HG03520 (cell line): ENCODE data around the gene NPS.

ENCODE experiments used
- ATAC-seq: cut with Tn5 transposase; IDR thresholded peaks from one replicate; pipeline ENCODE4 v1.9.1; 2021; ENCODE audit warnings: mild to moderate bottlenecking, moderate library complexity; ENCODE audit not compliant: unreplicated experiment

Gene NPS, protein sequence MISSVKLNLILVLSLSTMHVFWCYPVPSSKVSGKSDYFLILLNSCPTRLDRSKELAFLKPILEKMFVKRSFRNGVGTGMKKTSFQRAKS

DNA sequence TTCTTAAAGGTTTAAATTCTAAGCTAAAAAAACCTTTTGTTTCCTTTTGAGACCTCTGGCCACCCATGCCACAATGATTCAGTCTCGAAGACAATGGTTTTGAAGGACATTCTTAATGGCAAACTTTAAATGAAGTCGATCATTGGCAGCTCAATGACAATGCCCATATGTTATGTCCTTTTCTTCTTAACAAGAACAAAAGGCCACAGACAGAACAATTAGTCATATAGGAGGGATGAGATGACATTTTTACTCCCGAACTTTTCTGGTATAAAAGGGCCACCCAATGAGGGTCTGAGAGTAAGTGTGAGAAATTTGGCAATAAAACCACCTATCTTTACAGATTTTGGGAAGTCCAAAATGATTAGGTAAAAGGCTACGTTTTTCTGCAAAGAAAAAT lies at the start of gene NPS:
Gene NPS, plus strand, starts transcription at position 301 of the 400 bp plus-strand sequence. Its CDS starts 60 bp downstream, at position 361.
- ATAC-seq = no peak

GRCh38 chr10:127500127-127500526 lies 49.0 kb upstream of the NPS start:
- no peak for ATAC-seq

DNA sequence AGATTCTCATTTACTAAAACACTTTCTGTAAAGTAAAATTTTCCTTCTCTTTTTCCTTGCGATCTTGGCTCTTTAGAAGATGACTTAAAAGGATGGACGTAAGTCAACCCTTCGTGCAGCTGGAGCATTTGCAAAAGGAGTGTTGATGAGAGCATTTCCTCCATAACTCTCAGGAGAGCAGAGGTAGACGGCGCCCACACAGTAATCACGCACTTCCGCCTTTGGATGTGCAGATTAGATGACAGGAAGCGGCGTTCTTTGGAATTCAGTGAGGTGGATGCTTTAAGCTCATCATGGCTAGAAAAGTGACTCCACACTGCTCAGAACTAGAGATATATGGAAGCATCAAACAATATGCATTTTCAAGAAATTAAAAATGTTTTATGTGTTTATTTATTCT lies 43.0 kb upstream of the NPS start:
- no peak for ATAC-seq

GRCh38 chr10:127522298-127522697 lies 26.8 kb upstream of the NPS start:
- ATAC-seq = no peak

- ATAC-seq = no peak
Measured at GRCh38 chr10:127523476-127523875, 25.6 kb upstream of the NPS start.

- ATAC-seq = no peak
Measured at GRCh38 chr10:127524229-127524628, 24.9 kb upstream of the NPS start.

- no peak for ATAC-seq
Measured at GRCh38 chr10:127524908-127525665, 24.0 kb upstream of the NPS start.

GRCh38 chr10:127525686-127526085 lies 23.4 kb upstream of the NPS start:
- no peak for ATAC-seq

- ATAC-seq = no peak
Measured at GRCh38 chr10:127526161-127526560, 22.9 kb upstream of the NPS start.

GRCh38 chr10:127527320-127527719 lies 21.8 kb upstream of the NPS start:
- no peak for ATAC-seq

- no peak for ATAC-seq
Measured at GRCh38 chr10:127527891-127528290, 21.2 kb upstream of the NPS start.

- ATAC-seq = no peak
Measured at GRCh38 chr10:127532193-127532592, 16.9 kb upstream of the NPS start.

- no peak for ATAC-seq
Measured at GRCh38 chr10:127532659-127533058, 16.4 kb upstream of the NPS start.

DNA sequence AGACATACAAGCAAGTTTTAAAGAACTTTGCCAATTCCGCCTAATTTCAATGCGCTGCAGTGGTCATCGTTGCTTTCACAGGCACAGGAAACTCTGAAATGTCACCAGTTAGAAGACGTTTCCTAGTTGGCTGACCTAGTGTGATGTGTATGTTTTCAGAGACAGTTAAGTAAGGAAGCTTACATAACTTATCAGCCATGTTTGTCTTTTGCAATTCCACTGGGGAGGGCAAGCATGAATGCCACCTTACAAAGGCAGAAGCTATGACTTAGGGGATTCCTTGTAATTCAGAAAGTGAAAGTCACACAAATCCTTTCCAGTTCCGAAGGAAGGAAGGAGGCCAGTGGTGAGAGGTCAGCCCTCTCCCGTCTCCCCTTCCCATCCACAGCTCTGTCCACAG lies 15.0 kb upstream of the NPS start:
- ATAC-seq = no peak

DNA sequence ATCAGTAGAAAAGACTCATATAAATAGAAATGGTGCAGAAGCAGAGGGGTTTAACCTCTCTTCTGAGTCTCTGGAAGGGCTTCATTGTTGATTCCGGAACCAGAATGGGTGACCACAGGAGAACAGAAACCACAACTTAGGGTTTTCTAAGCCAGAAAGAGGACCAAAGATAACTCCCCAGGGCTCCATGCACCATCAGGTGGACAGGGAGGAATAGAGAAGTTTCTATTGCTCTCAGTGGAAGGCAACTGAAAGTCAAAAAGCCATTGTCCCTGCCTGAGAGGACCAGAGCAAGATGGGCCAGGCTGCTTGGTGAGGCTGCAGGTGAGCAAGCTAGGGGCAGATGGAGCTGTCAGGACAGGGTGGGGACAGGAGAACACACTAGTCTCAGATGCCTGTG lies 14.6 kb upstream of the NPS start:
- no peak for ATAC-seq

DNA sequence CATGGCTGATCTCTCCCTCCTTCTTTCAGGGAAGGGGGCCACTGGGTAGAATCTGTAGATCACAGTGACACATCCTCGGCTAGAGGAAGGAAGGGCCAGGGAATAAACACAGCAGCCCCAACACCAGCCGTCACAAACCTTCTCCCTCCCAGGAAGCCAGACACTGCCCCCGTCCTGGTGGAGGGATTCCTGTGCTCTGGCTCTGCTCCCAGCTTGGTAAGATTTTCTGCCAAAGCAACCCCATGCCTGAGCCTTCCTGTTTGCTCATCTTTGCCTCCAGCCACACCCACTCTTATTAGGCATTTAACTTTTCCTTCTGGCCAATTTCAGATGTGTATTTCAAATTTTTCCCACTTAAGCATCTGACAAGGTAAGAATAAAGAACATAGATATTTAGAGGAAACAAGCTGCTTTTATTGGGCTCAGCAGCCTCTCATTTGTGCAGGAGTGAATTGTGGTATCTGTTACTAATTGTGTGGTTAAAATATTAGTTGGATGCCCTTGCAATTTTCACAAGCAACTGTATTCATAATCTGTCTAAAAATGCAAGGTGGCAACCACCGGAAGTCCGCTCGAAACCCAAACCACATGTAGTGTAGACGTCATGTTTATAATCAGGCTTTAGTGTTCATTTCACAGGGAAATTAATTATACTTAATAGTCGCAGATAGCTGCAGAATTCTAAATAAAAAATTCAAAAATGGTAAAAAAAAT lies 13.2 kb upstream of the NPS start:
- ATAC-seq = no peak

- ATAC-seq = no peak
Measured at GRCh38 chr10:127536972-127537760, 11.9 kb upstream of the NPS start.

GRCh38 chr10:127537924-127538323 lies 11.2 kb upstream of the NPS start:
- no peak for ATAC-seq

DNA sequence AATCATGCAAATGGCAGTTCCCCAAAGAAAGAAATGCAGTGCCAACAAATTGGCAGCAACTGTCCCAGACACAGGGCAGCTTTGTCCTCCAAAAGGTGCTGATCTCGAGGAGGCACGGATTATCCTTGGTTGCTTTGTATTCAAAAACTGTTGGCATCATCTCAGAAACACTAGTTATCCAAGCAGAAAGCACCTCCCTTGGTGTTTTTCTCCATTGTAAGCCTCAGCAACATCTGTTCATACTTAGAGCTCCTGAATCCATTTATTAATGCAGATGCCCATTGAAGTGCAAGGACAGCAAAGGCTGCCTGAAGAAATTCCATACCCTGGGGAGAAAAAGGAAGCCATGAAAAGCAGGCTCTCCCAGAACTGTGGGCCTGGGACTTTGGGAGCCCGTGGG lies 1.1 kb upstream of the NPS start:
- ATAC-seq = no peak

DNA sequence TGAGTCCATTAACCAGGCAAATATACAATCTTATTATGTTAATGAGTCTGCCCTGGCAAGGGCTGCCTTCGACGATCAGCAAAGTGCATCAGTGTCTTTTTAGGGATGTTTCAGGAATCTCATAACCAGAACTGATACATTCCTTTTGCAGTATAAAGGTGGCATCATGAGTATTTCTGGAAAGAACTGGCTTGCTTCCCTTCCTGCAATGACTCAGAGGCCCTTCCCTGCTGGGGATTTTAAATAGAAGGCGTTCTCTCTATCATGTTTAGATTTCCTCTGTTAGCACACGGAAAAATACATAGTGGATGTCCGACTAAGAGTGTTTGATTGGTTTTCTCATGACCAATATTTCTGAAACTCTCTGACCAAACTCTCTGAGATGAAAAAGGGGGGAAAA lies 1.8 kb downstream of the NPS start:
- no peak for ATAC-seq

DNA sequence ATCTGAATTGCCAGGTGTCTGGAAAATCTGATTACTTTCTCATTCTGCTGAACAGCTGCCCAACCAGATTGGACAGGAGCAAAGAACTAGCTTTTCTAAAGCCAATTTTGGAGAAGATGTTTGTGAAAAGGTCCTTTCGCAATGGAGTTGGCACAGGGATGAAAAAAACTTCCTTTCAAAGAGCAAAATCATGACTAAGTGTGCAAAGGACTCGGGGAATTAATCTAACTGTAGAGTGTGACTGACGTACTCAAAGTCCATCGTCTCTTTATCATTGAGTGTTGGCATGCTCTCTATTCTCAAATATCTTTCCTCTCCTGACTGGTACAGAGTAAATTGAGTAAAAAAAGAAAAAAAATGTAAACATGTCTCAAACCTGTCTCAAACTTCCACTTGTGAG lies 3.3 kb downstream of the NPS start:
- no peak for ATAC-seq

DNA sequence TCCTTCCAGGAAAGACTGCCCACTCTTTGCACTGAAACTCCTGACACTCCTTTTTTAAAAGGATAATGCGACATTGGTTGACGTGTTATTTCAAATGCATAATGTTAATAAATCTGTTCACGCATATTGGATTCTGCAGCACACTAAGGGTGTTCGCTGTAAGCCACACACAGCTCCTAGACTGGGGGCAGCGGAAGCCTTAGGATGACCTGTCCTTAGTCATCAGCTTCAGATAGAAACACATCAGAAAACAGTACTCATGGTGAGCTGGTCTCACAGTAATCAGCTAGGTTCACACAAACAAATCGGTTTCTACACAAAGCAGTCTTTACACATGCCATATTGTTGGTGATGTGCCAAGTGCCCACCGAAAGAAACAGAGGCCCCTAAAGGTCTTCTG lies 4.3 kb downstream of the NPS start:
- no peak for ATAC-seq
